ENCODE results near the gene CLCN1.

GRCh38 chr7:143384148-143384547 is 68.2 kb downstream of the CLCN1 start:
- TF ChIP-seq CTCF (conservative IDR thresholded peaks at IDR 0.05) (no peak), ZFX (IDR thresholded peaks at IDR 0.05) (no peak)

Measured in C4-2B (cell line).